Measurements from ENCODE around the gene DDIAS.
"Not testable (repeated sequence)": the region's sequence is repeated elsewhere in the genome, so short reads cannot be mapped to it uniquely, and the experiment has no call there.

DDIAS gene

DNA sequence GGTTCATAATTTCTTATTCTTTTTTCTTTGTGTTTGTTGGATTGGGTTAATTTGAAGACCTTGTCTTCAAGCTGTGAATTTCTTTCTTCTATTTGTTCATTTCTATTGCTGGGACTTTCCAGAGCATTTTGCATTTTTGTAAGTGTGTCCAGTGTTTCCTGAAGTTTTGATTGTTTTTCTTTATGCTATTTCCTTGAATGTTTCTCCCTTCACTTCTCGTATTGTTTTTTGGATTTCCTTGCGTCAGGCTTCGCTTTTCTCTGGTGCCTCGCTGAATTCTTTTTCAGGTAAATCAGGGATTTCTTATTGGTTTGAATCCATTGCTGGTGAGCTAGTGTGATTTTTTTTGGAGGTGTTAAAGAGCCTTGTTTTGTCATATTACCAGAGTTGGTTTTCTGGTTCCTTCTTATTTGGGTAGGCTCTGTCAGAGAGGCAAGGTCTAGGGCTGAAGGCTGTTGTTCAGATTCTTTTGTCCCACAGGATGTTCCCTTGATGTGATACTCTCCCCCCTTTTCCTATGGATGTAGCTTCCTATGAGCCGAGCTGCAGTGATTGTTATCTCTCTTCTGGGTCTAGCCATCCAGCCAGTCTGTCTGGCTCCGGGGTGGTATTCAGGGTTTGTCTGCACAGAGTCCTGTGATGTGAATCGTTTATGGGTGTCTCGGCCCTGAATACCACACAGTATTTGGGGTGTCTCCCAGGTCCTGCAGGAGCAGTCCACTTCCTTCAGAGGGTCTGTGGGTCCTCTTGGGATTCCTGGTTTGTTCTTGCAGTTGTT is 21.0 kb downstream of the DDIAS start:
- not testable (repeated sequence) for DNase-seq

DNA sequence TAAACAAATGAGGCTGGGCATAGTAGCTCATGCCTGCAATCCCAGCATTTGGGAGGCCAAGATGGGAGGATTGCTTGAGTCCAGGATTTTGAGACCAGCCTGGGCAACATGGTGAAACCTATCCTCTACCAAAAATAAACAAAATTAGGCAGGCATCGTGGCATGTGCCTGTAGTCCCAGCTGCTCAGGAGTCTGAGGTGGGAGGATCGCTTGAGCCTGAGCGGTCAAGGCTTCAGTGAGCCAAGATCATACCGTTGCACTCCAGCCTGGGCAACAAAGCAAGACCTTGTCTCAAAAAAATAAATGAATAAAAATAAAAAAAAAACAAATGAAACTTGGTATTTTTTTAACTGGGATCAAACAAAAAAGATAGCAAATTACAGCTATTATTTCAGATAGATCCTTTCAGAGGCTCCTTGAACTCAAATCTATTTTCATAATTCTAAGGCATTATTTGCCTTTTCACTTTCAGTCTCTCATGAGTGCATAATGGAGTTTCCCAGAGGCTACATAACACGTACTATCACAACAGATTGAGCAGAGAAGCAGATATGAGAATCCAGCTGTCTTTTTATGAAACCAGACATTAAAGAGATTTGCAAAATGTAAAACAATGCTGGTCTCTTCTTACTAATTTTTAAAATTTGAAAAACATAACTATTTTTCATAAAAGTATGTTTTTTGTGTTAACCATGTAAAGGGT is 23.1 kb downstream of the DDIAS start:
- DNase-seq, result no peak

DNA sequence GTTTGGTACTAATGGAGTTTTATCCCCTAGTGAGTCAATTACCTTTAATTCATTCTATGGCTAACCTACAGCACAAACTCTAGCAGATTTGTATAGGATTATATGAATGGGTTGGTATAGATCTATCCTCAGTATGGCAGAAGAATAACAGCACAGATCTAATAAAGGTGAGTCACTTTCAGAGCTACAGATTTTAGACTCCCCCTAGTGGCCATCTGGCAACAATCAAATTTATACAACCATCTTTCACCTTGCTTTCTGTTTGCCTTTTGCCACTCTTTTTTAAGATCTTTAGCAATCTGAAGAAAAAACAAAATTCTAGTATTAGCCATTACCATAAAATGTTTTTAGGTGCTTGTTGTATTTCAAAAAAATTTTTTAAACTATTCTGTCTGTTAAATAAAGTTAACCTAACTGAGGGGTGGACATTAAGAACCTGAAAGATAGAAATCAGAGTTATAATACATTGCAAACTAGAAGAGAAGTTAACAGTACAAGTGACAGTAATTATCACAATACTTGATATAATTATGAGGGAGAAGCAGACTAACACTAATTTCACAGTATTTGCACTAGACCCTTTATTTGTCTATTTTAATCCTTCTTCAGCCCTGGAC is 25.8 kb downstream of the DDIAS start:
- DNase-seq, result no peak

DNA sequence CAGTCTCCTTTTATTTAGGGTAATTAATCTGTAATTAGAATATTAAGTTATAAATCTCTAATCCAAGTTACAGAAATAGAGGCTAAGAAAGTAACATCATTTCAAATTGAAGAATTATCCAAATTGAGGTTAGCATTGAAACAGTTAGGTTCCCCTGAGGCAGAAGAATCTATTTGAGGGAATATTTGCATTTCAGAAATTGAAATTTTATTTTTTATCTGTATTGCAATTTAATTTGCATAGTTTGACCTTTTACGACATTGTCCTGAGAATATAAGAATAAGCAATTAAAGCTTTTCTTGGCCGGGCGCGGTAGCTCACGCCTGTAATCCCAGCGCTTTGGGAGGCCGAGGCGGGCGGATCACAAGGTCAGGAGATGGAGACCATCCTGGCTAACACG is 27.6 kb downstream of the DDIAS start:
- DNase-seq, result no peak

DNA sequence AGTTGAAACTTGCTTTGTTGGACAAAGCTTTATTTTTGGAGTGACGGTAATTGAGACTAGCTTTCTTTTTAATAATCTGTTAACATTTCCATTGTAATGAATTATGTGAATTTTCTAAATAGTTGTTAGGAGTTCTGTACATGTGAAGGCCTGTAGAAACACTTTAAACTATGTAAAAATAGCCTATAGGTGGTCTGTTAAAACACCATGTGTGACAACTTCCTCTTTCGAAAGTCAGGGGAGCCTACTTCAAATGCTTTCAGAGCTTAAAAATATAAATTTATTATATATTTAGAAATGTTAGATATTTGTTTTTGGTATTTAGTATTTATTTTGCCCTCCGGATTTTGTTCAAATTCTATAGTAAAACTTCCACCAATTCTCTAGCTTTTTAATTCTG is 28.7 kb downstream of the DDIAS start:
- no peak for DNase-seq

DNA sequence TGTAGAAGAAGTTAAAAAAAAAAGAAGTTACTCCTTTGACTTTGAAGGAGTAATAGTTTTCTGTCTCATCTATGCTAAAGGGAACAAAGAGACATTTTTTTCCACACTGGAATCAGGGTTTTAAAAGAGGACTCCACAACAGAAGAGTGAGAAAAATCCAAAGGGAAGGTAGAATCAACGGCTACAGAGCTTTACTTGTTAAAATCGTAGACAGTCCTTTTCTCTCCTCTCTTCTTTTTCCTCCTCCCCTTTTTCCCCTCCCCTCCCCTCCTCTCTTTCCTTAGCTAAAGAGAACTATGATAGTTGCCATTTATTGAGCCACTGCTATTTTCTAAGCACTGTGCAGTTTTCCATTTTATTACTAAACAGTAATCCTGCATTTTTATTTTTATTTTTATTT is 29.2 kb downstream of the DDIAS start:
- no peak for DNase-seq

DNA sequence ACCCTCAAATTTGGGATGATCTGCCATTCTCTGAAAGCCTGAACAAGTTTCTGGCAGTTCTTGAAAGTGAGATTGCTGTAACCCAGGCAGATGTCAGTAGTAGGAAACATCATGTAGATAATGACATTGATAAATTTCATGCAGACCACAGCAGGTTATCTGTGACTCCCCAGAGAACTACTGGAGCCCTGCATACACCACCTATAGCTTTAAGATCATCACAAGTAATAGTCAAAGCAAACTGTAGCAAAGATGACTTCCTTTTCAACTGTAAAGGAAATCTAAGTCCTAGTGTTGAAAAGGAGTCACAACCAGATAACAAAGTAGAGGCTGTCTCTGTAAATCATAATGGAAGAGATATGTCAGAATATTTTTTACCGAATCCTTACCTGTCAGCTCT is 31.0 kb downstream of the DDIAS start:
- no peak for DNase-seq

DNA sequence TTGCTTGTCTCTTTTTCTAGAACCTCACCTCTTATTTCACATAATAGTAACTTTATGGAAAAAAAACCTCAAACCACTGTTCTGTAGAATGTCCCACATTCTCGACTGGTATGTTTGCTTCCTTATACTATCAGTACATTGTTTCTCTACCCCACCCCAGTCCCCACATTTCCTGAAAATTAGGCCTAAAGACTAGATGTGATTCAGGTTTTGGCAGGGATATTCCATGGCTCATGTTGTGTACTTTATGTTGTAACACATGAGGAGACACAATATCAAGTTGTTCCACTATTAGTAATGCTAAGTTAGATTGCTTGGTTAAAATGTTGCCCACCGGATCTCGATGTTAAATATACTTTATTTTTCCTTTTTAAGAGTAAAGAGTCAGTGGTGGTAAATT is 34.7 kb downstream of the DDIAS start:
- no peak for DNase-seq

DNA sequence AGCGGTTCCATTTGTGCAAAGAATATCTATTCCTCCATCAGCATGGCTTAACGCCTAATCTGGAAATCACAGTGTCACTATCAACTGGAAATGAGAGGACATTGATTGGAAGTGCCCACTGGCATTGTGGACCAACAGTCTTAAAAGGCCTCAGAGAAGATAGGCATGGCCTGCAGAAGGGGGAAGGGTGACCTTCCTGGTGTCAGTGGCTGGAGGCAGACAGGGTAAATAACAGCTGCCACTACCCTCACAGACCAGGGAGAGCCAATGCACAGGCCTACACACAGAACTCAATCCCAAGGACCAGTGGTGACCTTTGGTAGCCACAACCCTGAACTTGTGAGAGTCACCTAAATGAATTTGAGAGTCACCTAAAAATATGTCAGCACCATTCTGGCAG is 36.0 kb downstream of the DDIAS start:
- DNase-seq, result no peak

DNA sequence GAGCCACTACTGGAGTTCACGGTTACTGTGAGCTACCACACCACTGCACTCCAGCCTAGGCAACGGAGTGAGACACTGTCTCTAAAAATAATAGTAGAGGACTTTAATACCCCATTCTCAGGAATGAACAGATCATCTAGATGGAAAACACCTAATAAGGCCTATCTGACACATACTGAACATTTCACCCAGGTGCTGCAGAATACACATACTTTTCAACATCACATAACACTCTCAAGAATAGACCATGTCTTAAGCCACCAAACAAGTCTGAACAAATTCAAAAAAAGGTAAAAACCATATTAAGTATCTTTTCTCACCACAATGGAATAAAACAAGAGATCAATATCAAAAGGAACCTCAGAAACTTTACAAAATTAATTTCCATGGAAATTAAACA is 37.9 kb downstream of the DDIAS start:
- DNase-seq, result no peak

DNA sequence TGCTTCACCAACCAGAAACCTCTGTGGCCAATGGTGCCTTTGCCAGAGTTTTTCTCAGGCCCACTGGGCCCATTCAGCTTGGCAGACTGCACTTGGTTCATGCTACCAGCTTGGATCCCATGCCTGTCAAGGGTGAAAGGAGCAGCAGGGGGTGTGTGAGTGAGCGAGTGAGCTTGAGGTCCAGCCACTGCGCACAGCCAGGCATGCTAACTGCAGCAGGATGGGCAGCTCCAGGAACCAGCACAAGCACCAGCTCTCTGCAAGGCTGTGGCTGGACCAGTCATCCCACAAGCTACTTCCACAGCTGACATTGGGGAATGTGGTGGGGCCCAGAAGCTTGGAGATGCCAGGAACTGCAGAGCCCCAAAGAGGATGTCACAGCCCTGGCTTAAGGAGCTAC is 40.8 kb downstream of the DDIAS start:
- no peak for DNase-seq

DNA sequence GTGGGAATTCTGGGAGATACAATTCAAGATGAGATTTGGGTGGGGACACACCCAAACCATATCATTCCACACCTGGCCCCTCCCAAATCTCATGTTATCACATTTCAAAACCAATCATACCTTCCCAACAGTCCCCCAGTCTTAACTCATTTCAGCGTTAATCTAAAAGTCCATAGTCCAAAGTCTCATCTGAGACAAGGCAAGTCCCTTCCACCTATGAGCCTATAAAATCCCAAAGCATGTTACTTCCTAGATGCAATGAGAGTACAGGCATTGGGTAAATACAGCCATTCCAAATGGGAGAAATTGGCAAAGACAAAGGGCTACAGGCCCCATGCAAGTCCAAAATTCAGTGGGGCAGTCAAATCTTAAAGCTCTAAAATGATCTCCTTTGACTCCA is 41.9 kb downstream of the DDIAS start:
- not testable (repeated sequence) for DNase-seq

DNA sequence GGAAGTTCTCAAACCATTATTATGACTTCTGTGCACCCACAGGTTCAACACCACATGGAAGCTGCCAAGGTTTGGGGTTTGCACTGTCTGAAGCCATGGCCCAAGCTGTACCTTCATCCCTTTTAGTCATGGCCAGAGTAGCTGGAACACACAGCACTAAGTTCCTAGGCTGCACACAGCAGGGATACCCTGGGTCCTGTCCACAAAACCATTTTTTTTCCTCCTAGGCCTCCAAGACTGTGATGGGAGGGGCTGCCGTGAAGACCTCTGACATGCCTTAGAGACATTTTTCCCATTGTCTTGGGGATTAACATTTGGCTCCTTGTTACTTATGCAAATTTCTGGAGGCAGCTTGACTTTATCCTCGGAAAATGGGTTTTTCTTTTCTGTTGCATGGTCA is 42.7 kb downstream of the DDIAS start:
- DNase-seq, result no peak

DNA sequence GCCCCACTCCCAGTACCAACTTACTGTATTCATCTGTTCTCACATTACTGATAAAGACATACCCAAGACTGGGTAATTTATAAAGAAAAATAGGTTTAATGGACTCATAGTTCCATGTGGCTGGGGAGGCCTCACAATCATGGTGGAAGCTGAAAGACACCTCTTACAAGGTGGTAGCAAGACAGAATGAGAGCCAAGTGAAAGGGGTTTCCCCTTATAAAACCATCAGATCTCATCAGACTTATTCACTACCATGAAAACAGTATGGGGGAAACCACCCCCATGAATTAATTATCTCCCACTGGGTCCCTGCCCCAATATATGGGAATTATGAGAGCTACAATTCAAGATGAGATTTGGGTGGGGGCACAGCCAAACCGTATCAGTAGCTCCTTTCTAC is 43.5 kb downstream of the DDIAS start:
- not testable (repeated sequence) for DNase-seq

DNA sequence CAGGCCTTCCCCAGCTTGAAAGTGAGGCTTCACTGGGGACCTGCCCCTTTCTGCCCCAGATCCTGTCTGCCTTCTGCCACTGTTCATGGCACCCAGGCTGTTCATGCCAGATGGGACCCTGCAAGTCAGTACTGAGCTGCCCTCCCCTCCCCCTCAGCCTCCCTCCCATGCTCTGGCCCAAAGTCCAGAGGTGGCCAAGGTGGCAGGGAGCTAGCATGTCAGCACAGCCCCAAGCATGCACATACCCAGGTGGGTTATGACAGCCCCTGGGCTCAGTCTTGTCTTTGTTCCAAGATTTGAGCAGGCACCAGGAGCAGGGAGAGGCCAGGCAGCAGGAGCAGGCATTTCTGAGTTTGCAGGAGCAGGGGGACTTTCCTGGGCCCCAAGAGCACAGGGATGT is 44.1 kb downstream of the DDIAS start:
- no peak for DNase-seq

DNA sequence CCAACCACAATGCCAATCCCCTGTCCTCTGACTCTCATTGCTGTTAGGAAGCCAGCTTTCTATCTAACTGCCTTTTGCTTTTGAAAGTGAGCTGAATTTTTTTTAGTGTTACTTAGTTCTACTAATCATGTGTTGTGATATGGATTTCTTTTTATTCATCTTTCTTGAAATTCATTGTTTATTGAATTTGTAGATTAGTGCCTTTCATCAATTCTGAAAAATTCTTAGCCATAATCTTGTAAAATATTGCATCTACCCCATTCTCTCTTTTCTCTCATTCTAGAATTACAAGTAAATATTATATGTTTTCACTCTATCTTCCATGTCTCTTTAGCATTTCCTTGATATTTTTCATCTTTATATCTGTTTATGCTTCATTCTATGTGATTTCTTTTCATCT is 47.8 kb downstream of the DDIAS start:
- DNase-seq, result no peak

DNA sequence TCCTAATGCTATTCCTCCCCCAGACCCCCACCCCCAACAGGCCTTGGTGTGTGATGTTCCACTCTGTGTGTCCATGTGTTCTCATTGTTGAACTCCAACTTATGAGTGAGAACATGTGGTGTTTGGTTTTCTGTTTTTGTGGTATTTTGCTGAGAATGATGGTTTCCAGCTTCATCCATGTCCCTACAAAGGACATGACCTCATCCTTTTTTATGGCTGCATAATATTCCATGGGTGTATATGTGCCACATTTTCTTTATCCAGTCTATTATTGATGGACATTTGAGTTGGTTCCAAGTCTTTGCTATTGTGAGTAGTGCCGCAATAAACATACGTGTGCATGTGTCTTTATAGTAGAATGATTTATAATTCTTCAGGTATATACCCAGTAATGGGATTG is 49.0 kb downstream of the DDIAS start:
- not testable (repeated sequence) for DNase-seq

DNA sequence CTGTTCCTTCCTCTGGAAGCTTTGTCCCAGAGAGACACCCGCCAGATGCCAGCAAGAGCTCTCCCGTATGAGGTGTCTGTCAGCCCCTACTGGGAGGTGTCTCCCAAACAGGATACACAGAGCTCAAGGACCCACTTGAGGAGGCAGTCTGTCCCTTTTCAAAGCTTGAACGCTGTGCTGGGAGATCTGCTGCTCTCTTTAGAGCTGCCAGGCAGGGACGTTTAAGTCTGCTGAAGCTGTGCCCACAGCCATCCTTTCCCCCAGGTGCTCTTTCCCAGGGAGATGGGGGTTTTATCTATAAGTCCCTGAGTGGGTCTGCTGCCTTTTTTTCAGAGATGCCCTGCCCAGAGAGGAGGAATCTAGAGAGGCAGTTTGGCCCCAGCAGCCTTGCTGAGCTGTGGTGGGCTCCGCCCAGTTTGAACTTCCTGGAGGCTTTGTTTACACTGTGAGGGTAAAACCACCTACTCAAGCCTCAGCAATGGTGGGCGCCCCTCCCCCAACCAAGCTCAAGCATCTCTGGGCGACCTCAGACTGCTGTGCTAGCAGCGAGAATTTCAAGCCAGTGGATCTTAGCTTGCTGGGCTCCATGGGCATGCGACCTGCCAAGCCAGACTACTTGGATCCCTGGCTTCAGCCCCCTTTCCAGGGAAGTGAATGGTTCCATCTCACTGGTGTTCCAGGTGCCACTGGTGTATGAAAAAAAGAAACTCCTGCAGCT is 54.4 kb downstream of the DDIAS start:
- DNase-seq, result not testable (repeated sequence)

DNA sequence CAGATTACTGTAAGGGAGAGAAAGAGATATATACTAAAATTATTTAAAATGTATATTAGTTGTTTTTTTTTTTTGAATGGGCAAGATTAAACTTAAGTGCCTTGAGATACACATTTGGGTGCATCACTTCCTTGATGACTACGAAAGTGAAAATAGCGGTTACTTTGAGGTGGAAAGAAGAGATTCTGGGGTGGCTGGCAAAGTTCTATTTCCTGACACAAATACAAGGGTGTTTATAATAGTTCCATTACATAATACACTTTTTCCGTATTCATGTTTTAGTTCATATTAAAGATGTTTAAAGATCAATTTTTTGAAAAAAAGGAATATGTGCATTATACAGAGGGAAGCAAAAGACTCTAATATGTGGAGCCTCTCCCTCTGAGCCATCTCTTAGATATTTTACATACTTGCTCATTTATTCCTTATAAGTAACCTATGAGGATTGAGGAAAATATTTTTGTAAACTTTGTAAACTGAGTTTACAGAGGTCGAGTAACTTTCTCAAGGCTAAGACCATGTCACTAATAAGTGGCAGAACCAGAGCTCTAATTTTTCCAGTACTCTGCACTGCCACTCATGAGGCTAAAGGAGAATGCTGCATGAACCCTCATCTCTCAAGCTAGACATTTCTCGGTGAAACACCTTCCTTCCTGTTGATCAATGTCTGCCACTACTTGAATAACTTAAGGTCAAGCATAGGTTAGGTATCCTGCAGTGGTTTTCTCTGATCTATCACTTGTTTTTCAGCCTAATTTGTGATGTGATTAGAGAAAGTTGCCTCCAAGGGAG is 58.6 kb downstream of the DDIAS start:
- no peak for DNase-seq

DNA sequence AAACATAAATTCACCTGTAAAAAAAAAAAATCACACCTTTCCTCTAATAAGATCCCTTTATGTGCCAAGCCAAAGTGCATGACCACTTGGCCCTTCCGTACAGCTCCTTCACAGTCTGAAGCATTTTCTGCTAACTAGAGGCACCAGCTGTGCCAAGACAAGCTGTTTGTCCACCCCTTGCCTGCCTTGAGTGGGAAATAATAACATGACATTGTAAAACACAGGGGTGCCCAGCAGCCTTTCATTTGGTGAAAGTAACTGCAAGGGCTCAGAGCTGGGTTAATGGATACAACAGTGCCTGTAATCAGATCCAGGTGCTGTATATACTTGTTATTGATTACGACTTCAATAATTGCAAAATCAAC is 59.2 kb downstream of the DDIAS start:
- DNase-seq, result no peak

DNA sequence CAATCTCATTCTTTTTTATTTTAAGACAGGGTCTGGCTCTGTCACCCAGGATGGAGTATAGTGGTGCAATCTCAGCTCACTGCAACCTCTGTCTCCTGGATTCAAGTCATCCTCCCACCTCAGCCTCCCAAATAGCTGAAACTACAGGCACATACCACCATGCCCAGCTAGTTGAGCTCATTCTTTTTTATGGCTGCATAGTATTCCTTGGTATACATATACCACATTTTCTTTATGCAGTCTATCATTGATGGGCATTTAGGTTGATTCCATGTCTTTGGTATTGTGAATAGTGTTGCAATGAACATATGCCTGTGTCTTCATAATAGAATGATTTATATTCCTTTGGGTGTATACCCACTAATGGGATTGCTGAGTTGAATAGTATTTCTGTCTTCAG is 60.5 kb downstream of the DDIAS start:
- not testable (repeated sequence) for DNase-seq

Measured in nucleus accumbens (tissue), 56 donors.